Activated T-helper 1 cell treated with anti-CD3 and anti-CD28 coated beads, Interleukin-12 subunit alpha, Interleukin-12 subunit beta, Interleukin-2, Interleukin-4 antibody, amounts not matched to agents 30 ng/mL and 10 ng/mL and 1 ng/mL, durations not matched to agents 14 hours and 24 hours and 36 hours (primary cell): ENCODE measurements around the gene TRIM65. TPM values are rescaled to one million over a fixed set of nuclear protein-coding genes. Genes with fewer than 3 reads are reported as not detected.
"Not testable (repeated sequence)": the region's sequence is repeated elsewhere in the genome, so short reads cannot be mapped to it uniquely, and the experiment has no call there.

Source experiments
- DNase-seq: peaks from one replicate; pipeline ENCODE4 v3.0.0; 2021; ENCODE audit warnings: low spot score
- H3K27ac Mint-ChIP-seq: one replicate; pipeline ENCODE4 v1.8.0; 2021; ENCODE audit warnings: mild to moderate bottlenecking, mixed read lengths
- H3K27me3 Mint-ChIP-seq: one replicate; pipeline ENCODE4 v1.8.0; 2022; ENCODE audit warnings: mild to moderate bottlenecking, moderate library complexity, mixed read lengths; ENCODE audit not compliant: insufficient read depth
- H3K36me3 Mint-ChIP-seq: one replicate; pipeline ENCODE4 v1.8.0; 2021; ENCODE audit warnings: low read depth, mixed read lengths
- H3K4me1 Mint-ChIP-seq: one replicate; pipeline ENCODE4 v1.8.0; 2021; ENCODE audit warnings: low read depth, mixed read lengths
- H3K4me3 Mint-ChIP-seq: one replicate; pipeline ENCODE4 v1.8.0; 2021; ENCODE audit warnings: mild to moderate bottlenecking, moderate library complexity, mixed read lengths
- H3K9me3 Mint-ChIP-seq: one replicate; pipeline ENCODE4 v1.8.0; 2021; ENCODE audit warnings: mixed read lengths
- intact Hi-C: fragments of 100-400 bp; cut with micrococcal nuclease; formaldehyde crosslinking; loops from one replicate; pipeline ENCODE4 v1.15.1; 2024
- total RNA-seq: library from RNA; stranded (reverse); gene quantifications from 2 replicates; pipeline ENCODE4 v1.2.3, GENCODE V29; 2022

TRIM65 gene
- total RNA-seq, 1 donor from 2014 or later, result 45.0 TPM

DNA sequence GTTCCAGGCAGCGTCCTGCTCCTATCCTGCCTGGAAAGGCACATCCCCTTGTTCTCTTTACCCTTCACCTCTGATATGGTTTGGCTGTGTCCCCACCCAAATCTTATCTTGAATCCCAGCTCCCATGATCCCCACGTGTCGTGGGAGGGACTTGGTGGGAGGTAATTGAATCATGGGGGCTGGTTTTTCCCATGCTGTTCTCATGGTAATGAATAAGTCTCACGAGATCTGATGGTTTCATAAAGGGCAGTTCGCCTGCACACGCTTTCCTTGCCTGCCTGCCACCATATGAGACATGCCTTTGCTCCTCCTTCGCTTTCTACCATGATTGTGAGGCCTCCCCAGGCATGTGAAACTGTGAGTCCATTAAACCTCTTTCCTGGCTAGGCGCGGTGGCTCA, 10.9 kb downstream of the TRIM65 start:
- not testable (repeated sequence) for H3K27ac Mint-ChIP-seq
- peaks cover 10% of the 10 kb centered on the region for H3K36me3 Mint-ChIP-seq

DNA sequence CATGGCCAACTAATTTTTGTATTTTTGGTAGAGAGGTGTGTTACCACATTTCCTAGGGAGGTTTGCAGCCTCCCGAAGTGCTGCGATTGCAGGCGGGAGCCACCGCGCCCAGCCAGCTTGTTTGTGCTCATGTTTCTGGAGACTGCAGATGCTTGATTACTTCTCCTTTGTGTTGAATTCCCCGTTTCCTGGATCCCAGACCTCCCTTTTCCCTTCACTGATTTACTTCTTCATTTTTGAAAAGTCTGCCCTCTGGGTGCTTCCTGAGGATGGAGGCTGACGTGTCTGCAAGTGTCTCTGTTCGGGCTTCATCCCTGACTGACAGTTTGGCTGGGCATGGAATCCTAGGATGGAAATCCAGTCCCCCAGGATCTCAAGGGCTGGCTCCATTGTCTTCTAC, 11.3 kb downstream of the TRIM65 start:
- intact Hi-C loops, result no loop called here
- Mint-ChIP-seq H3K4me3 (no peak overlapping the region), H3K27ac (no peak overlapping the region), H3K27me3 (peaks cover 6% of the 10 kb centered on the region), H3K36me3 (peaks cover 7% of the 10 kb centered on the region), H3K9me3 (no peaks in the 10 kb centered on the region), H3K4me1 (peaks cover 8% of the 10 kb centered on the region)
- no peak for DNase-seq

More for the DNA sequence above, 10.9 kb downstream of the TRIM65 start:
- H3K27me3 Mint-ChIP-seq, DNase-seq, H3K4me1 Mint-ChIP-seq, H3K4me3 Mint-ChIP-seq, intact Hi-C loops, H3K9me3 Mint-ChIP-seq: not testable (repeated sequence)

DNA sequence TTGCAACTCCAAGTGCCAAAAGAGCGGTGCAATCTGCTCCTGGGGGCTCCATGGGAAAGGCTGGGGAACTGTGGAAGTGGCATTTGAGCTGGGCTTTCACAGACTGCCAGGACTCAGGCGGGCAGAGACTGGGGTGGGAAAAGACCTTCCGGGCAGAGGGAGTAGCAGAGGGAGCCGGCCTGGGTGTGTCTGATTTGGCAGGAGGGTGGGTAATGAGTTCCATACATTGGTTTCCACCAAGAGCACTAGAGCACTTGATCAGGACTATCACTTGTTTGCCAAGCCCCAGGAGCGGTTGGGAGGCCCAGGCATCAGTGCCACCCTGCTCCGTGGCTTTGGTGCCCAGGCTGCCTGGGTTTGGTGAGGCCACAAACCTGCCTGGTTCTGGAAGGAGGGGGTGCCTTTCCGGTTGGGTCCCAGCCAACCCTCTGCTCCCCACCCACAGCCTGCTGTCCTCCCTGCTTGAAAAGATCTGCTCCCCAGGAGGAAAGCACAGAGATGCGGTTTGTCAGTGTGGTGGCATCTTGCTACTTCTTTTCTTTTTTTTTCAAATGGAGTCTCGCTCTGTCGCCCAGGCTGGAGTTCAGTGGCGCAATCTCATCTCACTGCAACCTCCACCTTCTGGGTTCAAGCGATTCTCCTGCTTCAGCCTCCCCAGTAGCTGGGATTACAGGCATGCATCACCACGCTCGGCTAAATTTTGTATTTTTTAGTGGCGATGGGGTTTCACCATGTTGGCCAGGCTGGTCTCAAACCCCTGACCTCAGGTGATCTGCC, 14.9 kb downstream of the TRIM65 start:
- DNase-seq, result no peak
- H3K27me3 Mint-ChIP-seq, result peaks cover 16% of the 10 kb centered on the region
- H3K9me3 Mint-ChIP-seq, result no peaks in the 10 kb centered on the region
- H3K4me1 Mint-ChIP-seq, result peaks cover 9% of the 10 kb centered on the region
- intact Hi-C loops, result no loop called here
- H3K4me3 Mint-ChIP-seq, result no peak overlapping the region
- peaks cover 2% of the 10 kb centered on the region for H3K36me3 Mint-ChIP-seq
- H3K27ac Mint-ChIP-seq, result no peak overlapping the region

DNA sequence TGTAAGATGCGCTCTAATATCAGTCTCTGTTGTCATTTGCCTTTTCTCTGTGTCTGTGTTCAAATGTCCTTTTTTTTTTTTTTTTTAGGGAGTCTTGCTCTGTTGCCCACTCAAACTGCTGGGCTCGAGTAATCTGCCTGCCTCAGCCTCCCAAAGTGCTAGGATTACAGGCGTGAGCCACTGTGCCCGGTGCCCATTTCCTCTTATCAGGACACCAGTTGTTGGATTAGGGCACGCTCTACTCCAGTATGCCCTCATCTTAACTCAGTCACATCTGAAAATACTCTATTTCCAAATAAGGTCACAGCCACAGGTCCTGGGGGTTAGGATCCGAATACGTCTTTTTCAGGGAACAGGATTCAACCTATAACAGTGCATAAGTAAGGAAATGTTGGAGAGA, 16.5 kb downstream of the TRIM65 start:
- no peak for DNase-seq
- H3K4me3 Mint-ChIP-seq, result peak overlapping the region; percentile 19
- H3K27ac Mint-ChIP-seq, result peak overlapping the region; percentile 29
- intact Hi-C loops, result no loop called here
- peaks cover 16% of the 10 kb centered on the region for H3K27me3 Mint-ChIP-seq
- peaks cover 19% of the 10 kb centered on the region for H3K4me1 Mint-ChIP-seq
- H3K9me3 Mint-ChIP-seq, result no peaks in the 10 kb centered on the region
- H3K36me3 Mint-ChIP-seq, result peaks cover 2% of the 10 kb centered on the region

DNA sequence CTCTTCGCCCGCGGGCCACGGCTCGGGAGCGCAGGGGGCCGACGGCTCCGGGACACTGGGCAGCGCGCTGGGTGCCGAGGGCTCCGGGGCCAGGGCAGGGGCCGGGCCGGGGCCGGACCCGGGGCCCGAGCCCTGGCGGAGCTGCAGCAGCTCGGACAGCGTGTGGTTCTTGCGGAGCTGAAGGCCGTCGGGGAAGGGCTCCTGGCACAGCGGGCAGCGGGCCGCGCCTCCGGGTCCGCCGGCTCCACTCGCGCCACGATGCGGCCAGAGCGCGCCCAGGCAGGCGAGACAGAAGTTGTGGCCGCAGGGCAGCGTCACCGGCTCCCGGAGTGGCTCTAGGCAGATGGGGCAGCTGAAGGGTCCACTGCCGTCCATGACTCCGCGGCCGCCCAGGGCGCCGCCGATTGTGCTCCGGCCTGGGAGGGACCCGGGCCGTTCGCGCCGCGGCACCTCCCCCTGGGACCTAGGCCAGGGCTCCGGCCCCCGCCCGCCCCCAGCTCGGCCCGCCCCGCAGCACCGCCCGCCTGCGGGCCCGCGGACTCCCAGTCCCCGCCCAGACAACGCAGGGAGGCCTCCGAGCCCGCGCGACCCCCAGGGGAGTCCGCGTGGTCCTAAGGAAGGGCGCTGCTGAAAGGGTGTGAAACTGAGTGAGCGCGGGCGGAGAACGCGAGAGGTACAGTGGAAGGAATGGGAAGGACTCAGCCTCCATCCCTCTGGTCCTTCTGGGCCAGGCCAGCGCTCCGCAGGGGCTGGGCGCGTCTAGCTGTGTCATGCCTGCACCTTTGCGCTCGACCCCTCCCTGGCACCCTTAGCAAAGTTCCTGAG, 18.4 kb downstream of the TRIM65 start, which contains the start of gene TRIM47:
TRIM47 (minus strand) TSS at position 408 of the 825 bp plus-strand sequence; CDS start at position 375, 33 bp downstream.
- Mint-ChIP-seq H3K4me3 (peak within 1 kb of the TSS; percentile 93), H3K27ac (peak within 1 kb of the TSS; percentile 95), H3K36me3 (peaks cover 2% of the 10 kb centered on the region), H3K27me3 (peaks cover 16% of the 10 kb centered on the region), H3K4me1 (peaks cover 27% of the 10 kb centered on the region), H3K9me3 (no peaks in the 10 kb centered on the region)
- DNase-seq, result no peak
- intact Hi-C loops, result no loop called here

DNA sequence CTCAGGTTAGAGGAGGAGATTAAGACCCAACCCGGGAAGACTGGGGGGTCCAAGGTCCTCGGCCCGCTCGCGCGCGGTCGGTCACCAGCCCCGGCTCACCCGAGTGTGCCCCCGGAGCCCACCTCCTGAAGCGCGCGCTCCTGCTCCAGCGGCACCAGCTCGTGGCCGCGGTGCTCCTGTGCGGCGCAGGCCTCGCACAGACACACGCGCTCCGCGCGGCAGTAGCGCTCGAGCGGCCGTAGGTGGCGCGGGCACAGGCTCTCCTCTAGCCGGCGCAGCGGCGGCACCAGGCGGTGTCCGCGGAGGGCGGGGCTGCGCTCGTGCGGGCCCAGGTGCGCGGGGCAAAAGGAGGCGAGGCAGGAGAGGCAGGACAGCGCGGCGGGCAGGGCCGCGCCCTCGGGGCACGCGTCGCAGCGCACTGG, 19.0 kb downstream of the TRIM65 start:
- H3K36me3 Mint-ChIP-seq, result peaks cover 2% of the 10 kb centered on the region
- H3K4me1 Mint-ChIP-seq, result peaks cover 32% of the 10 kb centered on the region
- peak; percentile 71 for DNase-seq
- intact Hi-C loops, result loop anchor here (1.0 to 2.0 kb wide), 3 partner anchors 18 to 27 kb away; partner anchors contain the start of genes MRPL38 and WBP2
- peak overlapping the region; percentile 95 for H3K27ac Mint-ChIP-seq
- H3K9me3 Mint-ChIP-seq, result no peaks in the 10 kb centered on the region
- peak overlapping the region; percentile 93 for H3K4me3 Mint-ChIP-seq
- H3K27me3 Mint-ChIP-seq, result peaks cover 16% of the 10 kb centered on the region

DNA sequence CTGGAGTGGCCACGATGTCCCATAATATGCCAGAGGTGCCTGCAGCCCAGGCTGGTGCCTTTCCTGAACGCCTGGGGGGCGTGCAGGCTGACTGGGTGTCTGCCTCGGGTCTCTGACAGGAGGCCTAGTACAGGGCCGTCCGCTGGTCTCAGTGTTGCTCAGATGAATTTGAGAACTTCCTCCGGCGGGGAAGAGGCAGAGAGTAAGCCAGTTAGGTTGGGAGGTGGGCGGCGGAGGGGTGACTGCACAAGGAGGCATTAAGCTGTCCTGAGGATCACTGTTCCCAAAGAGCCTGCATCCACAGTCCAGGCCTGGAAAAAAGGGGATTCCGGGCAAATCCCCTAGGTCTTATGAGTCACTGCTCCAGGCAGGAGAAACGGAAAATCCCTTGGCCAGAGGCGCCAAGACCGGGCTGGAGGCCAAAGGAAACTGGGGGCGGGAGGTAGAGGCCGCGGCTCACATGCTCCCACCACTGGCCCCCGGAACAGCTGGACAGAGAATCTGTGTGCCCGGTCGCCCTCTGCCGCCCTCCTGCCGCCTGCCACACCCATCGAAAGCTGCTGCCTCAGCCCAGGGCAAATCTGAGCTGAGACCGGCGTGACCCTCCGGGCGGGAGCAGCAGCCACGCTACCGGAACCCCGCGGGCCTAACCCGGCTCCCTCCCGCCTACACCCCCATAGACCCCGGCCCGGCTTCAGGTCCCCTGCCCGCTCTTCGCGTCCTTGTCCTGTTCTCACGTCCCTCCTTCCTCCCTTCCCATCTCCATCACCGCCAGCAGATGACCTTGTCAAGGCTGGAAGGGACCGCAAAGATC, 19.6 kb downstream of the TRIM65 start:
- intact Hi-C loops, result loop anchor here (1.0 to 2.0 kb wide), 3 partner anchors 18 to 28 kb away; partner anchors contain the start of genes MRPL38 and WBP2
- Mint-ChIP-seq H3K27me3 (peaks cover 16% of the 10 kb centered on the region), H3K4me3 (peak overlapping the region; percentile 93), H3K36me3 (peaks cover 2% of the 10 kb centered on the region), H3K4me1 (peaks cover 38% of the 10 kb centered on the region), H3K9me3 (no peaks in the 10 kb centered on the region), H3K27ac (peak overlapping the region; percentile 95)
- no peak for DNase-seq

DNA sequence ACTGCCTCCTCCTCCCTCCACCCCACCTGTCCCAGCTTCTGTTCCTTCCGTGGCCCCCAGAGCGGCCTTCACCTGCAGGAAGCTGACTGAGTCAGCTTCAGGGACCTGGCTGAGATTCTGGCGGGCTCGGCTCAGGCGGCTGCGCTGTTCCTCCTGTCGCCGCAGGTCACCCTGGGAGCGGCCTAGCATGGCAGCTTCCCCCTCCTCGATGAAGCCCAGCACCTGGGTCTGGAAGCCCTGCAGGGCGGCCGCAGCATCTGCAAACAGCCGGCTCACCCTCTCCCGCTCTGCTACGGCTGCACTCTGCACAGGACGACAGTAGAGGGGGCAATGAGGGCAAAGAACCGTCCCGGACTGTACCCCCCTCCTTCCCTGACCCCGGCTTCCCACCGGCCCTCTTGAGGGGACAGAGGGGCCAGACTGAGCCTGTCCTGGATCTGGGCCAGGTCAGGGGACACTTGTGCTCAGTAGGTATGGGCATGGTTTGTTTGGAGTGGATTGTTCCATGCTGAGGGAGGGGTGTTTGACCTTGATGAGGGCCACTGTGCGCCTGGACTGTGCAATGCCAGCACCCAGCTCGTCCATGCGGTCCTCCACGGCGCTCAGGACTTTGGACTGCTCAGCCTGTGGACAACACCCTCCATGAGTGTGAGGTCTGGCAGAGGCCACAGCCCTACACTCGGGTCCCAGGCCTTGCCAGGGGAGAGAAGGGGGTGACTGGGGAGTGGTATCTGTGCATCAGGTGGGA, 20.4 kb downstream of the TRIM65 start:
- intact Hi-C loops, result loop anchor here (2.0 kb wide), 2 partner anchors 22 to 28 kb away; partner anchors contain the start of genes MRPL38 and WBP2
- H3K36me3 Mint-ChIP-seq, result peaks cover 2% of the 10 kb centered on the region
- H3K27me3 Mint-ChIP-seq, result peaks cover 12% of the 10 kb centered on the region
- H3K4me1 Mint-ChIP-seq, result peaks cover 38% of the 10 kb centered on the region
- DNase-seq, result peak; percentile 61
- peak overlapping the region; percentile 95 for H3K27ac Mint-ChIP-seq
- no peaks in the 10 kb centered on the region for H3K9me3 Mint-ChIP-seq
- peak overlapping the region; percentile 93 for H3K4me3 Mint-ChIP-seq

DNA sequence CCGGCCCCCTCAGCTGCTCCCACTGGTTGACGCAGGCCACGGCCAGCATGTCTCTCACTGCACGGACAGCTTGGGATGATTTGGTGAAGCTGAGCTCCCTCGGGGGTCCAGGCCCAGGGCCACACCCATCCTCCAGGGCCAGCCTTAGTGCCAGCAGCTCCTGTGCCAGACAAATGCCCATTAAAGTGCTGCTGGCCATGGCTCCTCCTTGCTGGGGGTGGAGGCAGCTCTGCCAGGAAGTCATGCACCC, 20.9 kb downstream of the TRIM65 start:
- H3K4me3 Mint-ChIP-seq, result peak overlapping the region; percentile 93
- intact Hi-C loops, result loop anchor here (2.0 kb wide), 2 partner anchors 21 to 29 kb away; partner anchors contain the start of genes MRPL38 and WBP2

DNA sequence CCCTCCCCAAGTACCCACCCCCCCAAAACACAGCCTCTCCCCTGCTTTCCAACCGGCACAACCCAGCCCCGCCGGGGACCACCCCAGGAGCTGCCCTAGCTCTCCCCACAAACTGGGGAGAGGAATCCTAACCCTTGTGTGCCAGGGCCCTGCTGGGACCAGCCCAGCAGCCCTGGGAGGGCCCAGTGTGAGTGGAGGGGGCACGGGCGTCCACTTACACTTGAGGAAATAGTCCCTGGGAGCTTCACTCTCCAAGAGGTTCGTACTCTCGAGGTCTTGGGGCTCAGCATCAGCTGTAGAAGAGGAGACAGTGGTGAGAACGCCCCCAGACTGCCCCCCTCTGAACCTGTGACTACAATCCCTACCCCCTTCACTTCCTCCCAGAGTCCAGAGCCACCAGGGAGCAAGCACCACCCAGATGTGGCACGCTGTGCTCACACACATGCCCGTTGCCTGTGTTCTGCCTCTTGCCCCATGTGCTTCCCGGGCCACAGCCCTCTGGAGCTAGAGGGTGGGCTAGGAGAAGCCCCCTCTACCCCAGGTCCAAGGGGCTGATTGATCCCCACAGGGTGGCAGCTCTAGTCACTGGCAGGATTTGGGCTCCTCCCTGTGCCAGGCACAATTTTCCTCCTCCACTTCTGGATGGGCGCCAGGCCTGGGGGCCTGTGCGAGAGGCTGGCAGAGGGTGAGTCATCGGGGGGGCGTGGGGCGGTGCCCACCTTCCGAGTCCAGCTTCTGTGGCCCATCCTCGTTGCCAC, 21.4 kb downstream of the TRIM65 start:
- Mint-ChIP-seq H3K4me1 (peaks cover 38% of the 10 kb centered on the region), H3K36me3 (peaks cover 2% of the 10 kb centered on the region), H3K27ac (peak overlapping the region; percentile 95), H3K4me3 (no peak overlapping the region), H3K9me3 (no peaks in the 10 kb centered on the region), H3K27me3 (peaks cover 10% of the 10 kb centered on the region)
- intact Hi-C loops, result no loop called here
- no peak for DNase-seq

More for the DNA sequence above, 20.9 kb downstream of the TRIM65 start:
- Mint-ChIP-seq H3K27me3 (peaks cover 12% of the 10 kb centered on the region), H3K4me1 (peaks cover 38% of the 10 kb centered on the region), H3K9me3 (no peaks in the 10 kb centered on the region), H3K36me3 (peaks cover 2% of the 10 kb centered on the region), H3K27ac (peak overlapping the region; percentile 95)
- DNase-seq, result no peak

DNA sequence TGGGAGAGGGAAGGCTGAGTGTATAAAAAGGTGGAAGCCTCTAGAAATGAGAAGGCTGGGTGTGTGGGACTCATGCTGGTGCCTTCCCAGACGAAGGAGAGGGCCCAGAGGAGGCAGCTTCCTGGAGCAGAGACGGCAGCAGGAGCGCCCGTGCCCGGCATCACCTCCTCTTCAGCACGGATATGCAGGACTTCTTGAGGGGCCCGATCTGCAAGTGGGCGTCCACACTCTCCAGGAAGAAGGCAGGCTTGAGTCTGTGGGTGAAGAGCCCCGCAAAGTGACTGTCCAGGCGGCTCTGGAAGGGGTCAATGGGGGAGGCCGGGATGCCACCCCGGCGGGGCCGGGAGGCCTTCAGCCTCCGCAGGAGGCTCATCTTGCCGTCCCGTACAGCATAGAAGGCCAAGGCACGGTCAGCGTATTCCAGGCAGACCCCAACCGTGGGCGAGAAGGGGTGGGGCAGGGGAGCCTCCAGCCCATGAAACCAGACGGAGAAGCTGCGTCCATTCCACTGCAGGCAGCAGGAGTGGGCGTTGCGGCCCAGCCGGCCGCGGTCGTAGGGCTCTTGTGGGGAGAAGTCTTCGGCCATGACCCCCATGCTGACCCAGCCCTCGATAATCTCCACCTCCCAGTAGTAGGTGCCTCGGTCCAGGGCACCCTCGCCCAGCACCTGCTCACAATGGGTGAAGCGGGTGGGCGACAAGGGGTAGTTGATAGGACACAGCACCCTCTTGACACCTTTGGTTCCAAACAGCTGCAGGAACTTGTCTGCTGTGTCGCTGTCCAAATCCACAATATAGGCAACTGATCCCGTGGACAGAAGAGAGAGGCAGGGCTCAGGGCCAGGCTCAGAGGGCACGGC, 22.2 kb downstream of the TRIM65 start:
- intact Hi-C loops, result no loop called here
- DNase-seq, result no peak
- no peak overlapping the region for H3K27ac Mint-ChIP-seq

More for the DNA sequence above, 22.2 kb downstream of the TRIM65 start:
- Mint-ChIP-seq H3K4me3 (no peak overlapping the region), H3K27me3 (peaks cover 4% of the 10 kb centered on the region), H3K4me1 (peaks cover 38% of the 10 kb centered on the region), H3K36me3 (peaks cover 2% of the 10 kb centered on the region), H3K9me3 (no peaks in the 10 kb centered on the region)
